Measurements from ENCODE around the gene RPLP2. TPM values are rescaled to one million over a fixed set of nuclear protein-coding genes. Genes with fewer than 3 reads are reported as not detected.

Gene RPLP2
- total RNA-seq, 1 experiment from 2014 or later, result 3,468 TPM

DNA sequence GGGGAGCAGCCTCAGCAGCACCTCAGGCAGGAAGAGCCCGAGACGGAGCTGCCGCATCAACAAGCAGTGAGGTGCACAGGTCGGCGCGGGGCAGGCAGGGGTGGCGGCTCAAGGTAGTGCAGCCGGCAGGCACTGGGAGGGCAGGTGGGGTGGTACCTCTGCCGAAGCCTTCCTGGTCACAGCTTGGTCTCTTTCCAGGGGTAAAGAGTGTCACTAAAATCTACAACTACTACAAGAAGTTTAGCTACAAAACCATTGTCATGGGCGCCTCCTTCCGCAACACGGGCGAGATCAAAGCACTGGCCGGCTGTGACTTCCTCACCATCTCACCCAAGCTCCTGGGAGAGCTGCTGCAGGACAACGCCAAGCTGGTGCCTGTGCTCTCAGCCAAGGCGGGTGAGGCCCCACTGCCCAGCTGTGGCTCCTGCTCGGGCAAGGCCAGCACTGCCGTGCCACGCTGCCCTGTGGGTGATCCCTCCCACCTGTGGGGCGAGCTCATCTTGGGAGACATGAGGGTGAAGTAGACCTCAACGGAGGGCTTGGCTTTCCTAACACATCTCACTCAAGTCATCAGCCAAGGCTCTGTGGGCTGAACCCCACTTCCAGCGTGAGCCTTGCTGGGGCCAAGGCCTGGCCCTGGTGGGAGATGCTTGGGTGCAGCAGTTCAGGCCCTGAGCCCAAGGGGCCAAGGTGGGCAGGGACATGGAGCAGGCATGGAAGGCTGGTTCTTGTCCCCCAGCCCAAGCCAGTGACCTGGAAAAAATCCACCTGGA, 46.0 kb upstream of the RPLP2 start:
- in situ Hi-C loops (cut with HindIII; ENCODE audit: low pct_unique_long_range_greater_than_20kb, low sequenced_read_pairs), result no loop called here
- peaks cover 25% of the 10 kb centered on the region for H3K4me1 ChIP-seq (ENCODE audit: control insufficient read depth, insufficient read depth, low read length)
- H3K27me3 ChIP-seq (ENCODE audit: control insufficient read depth, insufficient read depth, low read length), result no peaks in the 10 kb centered on the region
- BruUV-seq (replicated peaks), result no TSS peak
- intact Hi-C loops (cut with micrococcal nuclease; ENCODE audit: unreplicated experiment), result loop anchor here (2.0 kb wide), 1 partner anchor 67 kb away; no protein-coding TSS in a partner anchor
- peaks cover 3% of the 10 kb centered on the region; the same call in 1 of the 2 replicates for H3K36me3 ChIP-seq (ENCODE audit: control insufficient read depth, insufficient read depth, low read length)
- H3K4me3 ChIP-seq (ENCODE audit: low read depth in 2 of 2, low read length in 2 of 2), result no peak overlapping the region
- ChIA-PET POLR2A (interaction anchor here (0.6 to 1.3 kb wide), 2 partner anchors 16 to 565 kb away, joined by 3 to 5 read pairs; partner anchors contain the start of gene TALDO1), CTCF (interaction anchor here (0.6 to 0.7 kb wide), 3 partner anchors 24 to 202 kb away, joined by 3 to 6 read pairs (median 3); no protein-coding TSS in a partner anchor)
- DNase-seq (ENCODE audit: low read depth, low spot score) (no peak), ATAC-seq (peak; percentile 16)
- H3K27ac ChIP-seq (ENCODE audit: low read length), result no peak overlapping the region
- no peaks in the 10 kb centered on the region for H3K9me3 ChIP-seq (ENCODE audit: control insufficient read depth, insufficient read depth, low read depth, low read length)
- TF ChIP-seq SIN3A (IDR thresholded peaks at IDR 0.05; ENCODE audit: borderline replicate concordance, insufficient read depth, low read depth, low read length) (no peak), TCF7L2 (IDR thresholded peaks at IDR 0.05; ENCODE audit: low read depth, low read length) (peak; percentile 94), CTCF (IDR thresholded peaks at IDR 0.05) (no peak), POLR2AphosphoS5 (IDR thresholded peaks at IDR 0.05; ENCODE audit: low read depth, low read length) (peak; percentile 16)
- TF ChIP-seq, protein P1, sequence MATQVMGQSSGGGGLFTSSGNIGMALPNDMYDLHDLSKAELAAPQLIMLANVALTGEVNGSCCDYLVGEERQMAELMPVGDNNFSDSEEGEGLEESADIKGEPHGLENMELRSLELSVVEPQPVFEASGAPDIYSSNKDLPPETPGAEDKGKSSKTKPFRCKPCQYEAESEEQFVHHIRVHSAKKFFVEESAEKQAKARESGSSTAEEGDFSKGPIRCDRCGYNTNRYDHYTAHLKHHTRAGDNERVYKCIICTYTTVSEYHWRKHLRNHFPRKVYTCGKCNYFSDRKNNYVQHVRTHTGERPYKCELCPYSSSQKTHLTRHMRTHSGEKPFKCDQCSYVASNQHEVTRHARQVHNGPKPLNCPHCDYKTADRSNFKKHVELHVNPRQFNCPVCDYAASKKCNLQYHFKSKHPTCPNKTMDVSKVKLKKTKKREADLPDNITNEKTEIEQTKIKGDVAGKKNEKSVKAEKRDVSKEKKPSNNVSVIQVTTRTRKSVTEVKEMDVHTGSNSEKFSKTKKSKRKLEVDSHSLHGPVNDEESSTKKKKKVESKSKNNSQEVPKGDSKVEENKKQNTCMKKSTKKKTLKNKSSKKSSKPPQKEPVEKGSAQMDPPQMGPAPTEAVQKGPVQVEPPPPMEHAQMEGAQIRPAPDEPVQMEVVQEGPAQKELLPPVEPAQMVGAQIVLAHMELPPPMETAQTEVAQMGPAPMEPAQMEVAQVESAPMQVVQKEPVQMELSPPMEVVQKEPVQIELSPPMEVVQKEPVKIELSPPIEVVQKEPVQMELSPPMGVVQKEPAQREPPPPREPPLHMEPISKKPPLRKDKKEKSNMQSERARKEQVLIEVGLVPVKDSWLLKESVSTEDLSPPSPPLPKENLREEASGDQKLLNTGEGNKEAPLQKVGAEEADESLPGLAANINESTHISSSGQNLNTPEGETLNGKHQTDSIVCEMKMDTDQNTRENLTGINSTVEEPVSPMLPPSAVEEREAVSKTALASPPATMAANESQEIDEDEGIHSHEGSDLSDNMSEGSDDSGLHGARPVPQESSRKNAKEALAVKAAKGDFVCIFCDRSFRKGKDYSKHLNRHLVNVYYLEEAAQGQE (IDR thresholded peaks at IDR 0.05; ENCODE audit: insufficient read depth in 1 of 2, low read depth in 2 of 2, low read length in 1 of 2), result no peak

- DNase-seq (ENCODE audit: low read depth, low spot score), result no peak
- TF ChIP-seq TCF7L2 (IDR thresholded peaks at IDR 0.05; ENCODE audit: low read depth, low read length) (no peak), SIN3A (IDR thresholded peaks at IDR 0.05; ENCODE audit: borderline replicate concordance, insufficient read depth, low read depth, low read length) (0 out of 2 replicates have a peak, but pooled peaks have one; percentile 21), CTCF (IDR thresholded peaks at IDR 0.05) (no peak), POLR2AphosphoS5 (IDR thresholded peaks at IDR 0.05; ENCODE audit: low read depth, low read length) (peak; percentile 76)
- TF ChIP-seq, protein P1 (IDR thresholded peaks at IDR 0.05; ENCODE audit: insufficient read depth in 1 of 2, low read depth in 2 of 2, low read length in 1 of 2), result no peak
- CTCF ChIA-PET, result no interaction called here
- H3K27me3 ChIP-seq (ENCODE audit: control insufficient read depth, insufficient read depth, low read length), result no peaks in the 10 kb centered on the region
- in situ Hi-C loops (cut with HindIII; ENCODE audit: low pct_unique_long_range_greater_than_20kb, low sequenced_read_pairs) (no loop called here), intact Hi-C loops (cut with micrococcal nuclease; ENCODE audit: unreplicated experiment) (loop anchor here (2.0 kb wide), 1 partner anchor 68 kb away; no protein-coding TSS in a partner anchor)
- peaks cover 25% of the 10 kb centered on the region for H3K4me1 ChIP-seq (ENCODE audit: control insufficient read depth, insufficient read depth, low read length)
- H3K27ac ChIP-seq (ENCODE audit: low read length), result no peak overlapping the region
- ATAC-seq, result peak; percentile 5; the same call in 1 of the 2 replicates
- POLR2A ChIA-PET, result interaction anchor here (0.6 kb wide), 1 partner anchor 564 kb away, joined by 5 read pairs; no protein-coding TSS in a partner anchor
- H3K4me3 ChIP-seq (ENCODE audit: low read depth in 2 of 2, low read length in 2 of 2), result no peak overlapping the region
- no TSS peak for BruUV-seq (replicated peaks)
- no peaks in the 10 kb centered on the region for H3K9me3 ChIP-seq (ENCODE audit: control insufficient read depth, insufficient read depth, low read depth, low read length)
- H3K36me3 ChIP-seq (ENCODE audit: control insufficient read depth, insufficient read depth, low read length), result peaks cover 6% of the 10 kb centered on the region; the same call in 1 of the 2 replicates
These were observed 45.3 kb upstream of the RPLP2 start for GRCh38 chr11:764322-765024.
